PC-9 (cell line): ENCODE data around the gene L1CAM.

Experiments
- CTCF ChIP-seq: fragments of 200-600 bp; sonication (generic); conservative IDR thresholded peaks from 2 replicates; pipeline ENCODE4 v1.6.1; 2017; ENCODE audit warnings: mixed run types, antibody characterized with exemption, mild to moderate bottlenecking, moderate library complexity
- EZH2 ChIP-seq: fragments of 200-600 bp; sonication (generic); IDR thresholded peaks from 2 replicates; pipeline ENCODE4 v1.8.0; 2017; ENCODE audit warnings: antibody characterized with exemption, low read depth

GRCh38 chrX:153909024-153909979 lies 23.3 kb upstream of the L1CAM start:
- no peak for TF ChIP-seq CTCF
- no peak for TF ChIP-seq EZH2
